Measurements from ENCODE around the gene PSMC3. TPM values are rescaled to one million over a fixed set of nuclear protein-coding genes. Genes with fewer than 3 reads are reported as not detected.

Gene PSMC3
- polyA plus RNA-seq, 3 donors, result 44.1 to 97.4 (median 89.5) TPM

GRCh38 chr11:47369676-47370075 lies 56.6 kb downstream of the PSMC3 start:
- peak overlapping the region in 1 of 2 donors; percentile 73 for H3K27ac ChIP-seq (ENCODE audit: low read depth in 1 of 2, low read length in 2 of 2)
- Mint-ChIP-seq H3K36me3 (peaks cover 75 to 97% of the 10 kb centered on the region in 2 donors), H3K9me3 (no peaks in the 10 kb centered on the region), H3K27me3 (ENCODE audit: low read depth in 3 of 3) (peaks cover 0 to 4% (median 3%) of the 10 kb centered on the region in 3 donors), H3K4me3 (peak overlapping the region in 1 of 2 donors; percentile 21), H3K4me1 (peaks cover 75% of the 10 kb centered on the region), H3K27ac (peak overlapping the region; percentile 8 to 91 (median 55))
- no peaks in the 10 kb centered on the region for H3K27me3 ChIP-seq (ENCODE audit: control insufficient read depth in 2 of 2, insufficient read depth in 2 of 2, low read length in 2 of 2)
- no CpG with 5 or more reads among the region's 3 CpGs for WGBS (ENCODE audit: insufficient coverage)
- peaks cover 100% of the 10 kb centered on the region for H3K79me2 ChIP-seq (ENCODE audit: insufficient read depth, low read length)
- no peak overlapping the region for H3K9ac ChIP-seq (ENCODE audit: insufficient read depth, low read length, poor library complexity, severe bottlenecking)
- peaks cover 83 to 100% of the 10 kb centered on the region in 2 donors for H3K36me3 ChIP-seq (replicated peaks in 1 of 2; ENCODE audit: control insufficient read depth in 1 of 2, insufficient read depth in 2 of 2, low read length in 2 of 2)
- intact Hi-C loops (cut with micrococcal nuclease), result loop anchor here in 1 of 2 donors (10.0 kb wide), 1 partner anchor 95 kb away; the partner anchor contains the start of gene MADD
- H3K4me2 ChIP-seq (replicated peaks; ENCODE audit: extremely low read depth, low read length, poor library complexity, severe bottlenecking), result peak overlapping the region; percentile 15
- peaks cover 62 to 72% of the 10 kb centered on the region in 2 donors for H3K4me1 ChIP-seq (ENCODE audit: control insufficient read depth in 1 of 2, insufficient read depth in 2 of 2, low read length in 2 of 2)
- no peak overlapping the region for H2AFZ ChIP-seq (ENCODE audit: insufficient read depth, low read depth, low read length, poor library complexity, severe bottlenecking)
- no peak for DNase-seq
- no peak for TF ChIP-seq CTCF (IDR thresholded peaks at IDR 0.05)
- H3K4me3 ChIP-seq (replicated peaks in 1 of 3; ENCODE audit: low read depth in 2 of 3, low read length in 3 of 3), result peak overlapping the region in 1 of 3 experiments; percentile 14
- H3K9me3 ChIP-seq (replicated peaks in 1 of 2; ENCODE audit: control insufficient read depth in 1 of 2, insufficient read depth in 1 of 2, low read length in 2 of 2), result no peaks in the 10 kb centered on the region
- peaks cover 100% of the 10 kb centered on the region for H4K20me1 ChIP-seq (ENCODE audit: insufficient read depth, low read length)

Small RNAs within 50 kb of the gene (small RNA-seq; reads per million reads assigned to genes)
- not detected for gene MIR4487 (ENCODE audit: insufficient read length, low read depth)

Other genes starting within 250 kb of the PSMC3 start
- 100 to 1,000 TPM in 1 of 3 donors, 10 to 100 TPM in 2; 59.7 to 129 (median 61.0) TPM for gene ARFGAP2, start 249.6 kb downstream of the PSMC3 start, polyA plus RNA-seq
- not detected for gene PACSIN3, start 240.0 kb downstream of the PSMC3 start, polyA plus RNA-seq
- gene DDB2, start 211.5 kb downstream of the PSMC3 start, polyA plus RNA-seq, result 10 to 100 TPM in 1 of 3 donors, 1 to 10 TPM in 2; 5.9 to 40.9 (median 9.0) TPM
- 10 to 100 TPM; 13.1 to 25.3 (median 20.5) TPM for gene ACP2, start 177.6 kb downstream of the PSMC3 start, polyA plus RNA-seq
- gene NR1H3, start 168.4 kb downstream of the PSMC3 start, polyA plus RNA-seq, result 10 to 100 TPM in 1 of 3 donors, 1 to 10 TPM in 2; 4.4 to 20.3 (median 9.3) TPM
- 10 to 100 TPM in 2 of 3 donors, 1 to 10 TPM in 1; 6.4 to 58.1 (median 12.2) TPM for gene MADD, start 156.3 kb downstream of the PSMC3 start, polyA plus RNA-seq
- gene MYBPC3, start 73.7 kb downstream of the PSMC3 start, polyA plus RNA-seq, result 1 to 10 TPM in 1 of 3 donors, under 1 TPM in 1, not detected in 1; 0.03 to 7.8 TPM
- 100 to 1,000 TPM; 156 to 914 (median 223) TPM for gene SPI1, start 47.9 kb downstream of the PSMC3 start, polyA plus RNA-seq
- 10 to 100 TPM in 1 of 3 donors, 1 to 10 TPM in 2; 4.8 to 27.4 (median 5.9) TPM for gene SLC39A13, start 17.8 kb downstream of the PSMC3 start, polyA plus RNA-seq
- 1 to 10 TPM in 1 of 3 donors, not detected in 2; 1.2 TPM for gene RAPSN, start 22.7 kb upstream of the PSMC3 start, polyA plus RNA-seq
- gene CELF1, start 126.7 kb upstream of the PSMC3 start, polyA plus RNA-seq, result 100 to 1,000 TPM in 1 of 3 donors, 10 to 100 TPM in 2; 27.2 to 117 (median 39.9) TPM
- gene PTPMT1, start 139.2 kb upstream of the PSMC3 start, polyA plus RNA-seq, result 10 to 100 TPM; 39.2 to 87.8 (median 83.3) TPM
- gene KBTBD4, start 152.5 kb upstream of the PSMC3 start, polyA plus RNA-seq, result 10 to 100 TPM in 2 of 3 donors, 1 to 10 TPM in 1; 2.8 to 16.9 (median 13.8) TPM
- 100 to 1,000 TPM in 2 of 3 donors, 10 to 100 TPM in 1; 79.7 to 107 (median 104) TPM for gene NDUFS3, start 152.6 kb upstream of the PSMC3 start, polyA plus RNA-seq
- gene FAM180B, start 160.2 kb upstream of the PSMC3 start, polyA plus RNA-seq, result under 1 TPM in 1 of 3 donors, not detected in 2; 0.13 TPM
- gene C1QTNF4, start 168.0 kb upstream of the PSMC3 start, polyA plus RNA-seq, result under 1 TPM in 1 of 3 donors, not detected in 2; 0.84 TPM
- gene MTCH2, start 216.1 kb upstream of the PSMC3 start, polyA plus RNA-seq, result 100 to 1,000 TPM in 1 of 3 donors, 10 to 100 TPM in 2; 31.7 to 116 (median 98.0) TPM